Stomach (tissue), 9 donors: ENCODE measurements around the gene USP9X. TPM values are rescaled to one million over a fixed set of nuclear protein-coding genes. Genes with fewer than 3 reads are reported as not detected.

ENCODE experiments used
- DNase-seq, 2 donors: peaks; one replicate each; pipeline versions ENCODE4 v3.0.0 to v3.0.0-alpha.2; 2013 to 2019
- H3K27ac ChIP-seq, 5 donors: fragments of 200-600 bp in 4 of 5; sonication (generic) in 4 of 5; one replicate each; pipeline ENCODE4 v1.5.1; 2013 to 2019; ENCODE audit warnings: mild to moderate bottlenecking in 1 of 5, moderate library complexity in 1 of 5
- H3K27me3 ChIP-seq, 3 donors: fragments of 200-600 bp; sonication (generic); one replicate each; pipeline ENCODE4 v1.5.1; 2017 to 2019; ENCODE audit warnings: mixed run types in 1 of 3
- H3K36me3 ChIP-seq, 4 donors: fragments of 200-600 bp; sonication (generic); 1 replicate in 3 of 4; 2 replicates in 1 of 4; pipeline ENCODE4 v1.5.1; 2016 to 2019
- H3K4me1 ChIP-seq, 4 donors: fragments of 200-600 bp; sonication (generic); one replicate each; pipeline ENCODE4 v1.5.1; 2016 to 2019
- H3K4me3 ChIP-seq, 4 donors: fragments of 200-600 bp; sonication (generic) in 3 of 4; one replicate each; pipeline ENCODE4 v1.5.1; 2016 to 2019; ENCODE audit warnings: mild to moderate bottlenecking in 1 of 4
- H3K9me3 ChIP-seq, 4 donors: fragments of 200-600 bp; sonication (generic); one replicate each; pipeline ENCODE4 v1.5.1; 2016 to 2019
- EP300 ChIP-seq: sonication (generic); formaldehyde crosslinking; IDR thresholded peaks from one replicate; pipeline ENCODE4 v1.6.1; 2017; ENCODE audit warnings: antibody characterized with exemption
- POLR2A ChIP-seq, 4 donors: fragments of 450-650 bp; IDR thresholded peaks; one replicate each; pipeline ENCODE4 v1.6.1; 2016; ENCODE audit warnings: antibody characterized with exemption in 4 of 4, control low read depth in 2 of 4, mild to moderate bottlenecking in 1 of 4, moderate library complexity in 1 of 4
- POLR2AphosphoS5 ChIP-seq, 3 donors: sonication (generic); formaldehyde crosslinking; IDR thresholded peaks; one replicate each; pipeline ENCODE4 v1.6.1; 2016; ENCODE audit warnings: antibody characterized with exemption in 3 of 3
- WGBS, 5 donors: extraction: QIAGEN DNeasy Blood & Tissue Kit in 3 of 5; methylation state at CpG; one replicate each; pipeline versions ENCODE4 v1.1.5 to v1.1.7; 2013 to 2018; 5-methylcytosine and 5-hydroxymethylcytosine counted together
- intact Hi-C: fragments of 100-400 bp; cut with DNase I; formaldehyde crosslinking; loops from one replicate; pipeline ENCODE4 v1.15.1; 2023; ENCODE audit warnings: low total_unique reads
- polyA plus RNA-seq, 3 donors: library from polyadenylated mRNA; stranded (reverse); fragments of 200-250 nt; gene quantifications; one replicate each; pipeline ENCODE4 v1.2.3, GENCODE V29; 2013
- total RNA-seq, 5 donors: library from RNA; depleted of rRNA; stranded (reverse); fragments of >200 nt; gene quantifications; one replicate each; pipeline versions ENCODE4 v1.1.0 to v1.2.3, GENCODE V29; 2014 to 2016
- TF ChIP-seq, protein P1 (sequence below), 7 experiments: fragments of 450-650 bp in 4 of 7; fragments of 200-600 bp in 3 of 7; sonication (generic) in 3 of 7; IDR thresholded peaks; one replicate each; pipeline ENCODE4 v1.5.1; 2016 to 2019; ENCODE audit warnings: antibody characterized with exemption in 7 of 7, control low read depth in 2 of 7, mild to moderate bottlenecking in 1 of 7
- donor health status: healthy with polysubstance abuse.
- donor health status: Bipolar disorder and iron deficiency.
- donor health status: healthy.

The USP9X gene
- total and polyA plus RNA-seq, 8 donors = 6.5 to 252 (median 52.6) TPM

DNA sequence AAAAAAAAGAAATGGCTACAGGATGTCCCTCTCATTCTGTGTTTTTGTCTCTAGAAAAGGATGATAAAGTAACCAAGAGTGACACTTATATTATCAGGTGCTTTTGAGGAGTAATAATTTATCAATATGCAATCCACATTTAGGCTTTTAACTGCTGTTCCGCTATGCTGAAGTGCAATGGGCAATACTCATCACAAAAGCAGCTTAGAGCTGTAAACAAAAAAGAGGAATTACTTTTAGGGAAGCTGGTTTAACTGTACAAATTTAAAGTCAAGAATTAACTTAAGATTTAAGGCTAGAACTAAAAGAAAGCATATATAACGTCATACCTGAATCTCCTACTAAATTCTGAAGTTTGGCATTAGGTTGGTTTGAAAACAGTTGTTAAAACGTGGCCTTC is 155.3 kb downstream of the USP9X start:
- intact Hi-C loops = no loop called here
- peaks cover 0 to 9% (median 0%) of the 10 kb centered on the region in 3 donors for H3K27me3 ChIP-seq
- DNase-seq = no peak
- no peak overlapping the region for H3K27ac ChIP-seq
- TF ChIP-seq POLR2A (IDR thresholded peaks at IDR 0.05) = no peak
- TF ChIP-seq EP300 = no peak
- TF ChIP-seq, protein P1, sequence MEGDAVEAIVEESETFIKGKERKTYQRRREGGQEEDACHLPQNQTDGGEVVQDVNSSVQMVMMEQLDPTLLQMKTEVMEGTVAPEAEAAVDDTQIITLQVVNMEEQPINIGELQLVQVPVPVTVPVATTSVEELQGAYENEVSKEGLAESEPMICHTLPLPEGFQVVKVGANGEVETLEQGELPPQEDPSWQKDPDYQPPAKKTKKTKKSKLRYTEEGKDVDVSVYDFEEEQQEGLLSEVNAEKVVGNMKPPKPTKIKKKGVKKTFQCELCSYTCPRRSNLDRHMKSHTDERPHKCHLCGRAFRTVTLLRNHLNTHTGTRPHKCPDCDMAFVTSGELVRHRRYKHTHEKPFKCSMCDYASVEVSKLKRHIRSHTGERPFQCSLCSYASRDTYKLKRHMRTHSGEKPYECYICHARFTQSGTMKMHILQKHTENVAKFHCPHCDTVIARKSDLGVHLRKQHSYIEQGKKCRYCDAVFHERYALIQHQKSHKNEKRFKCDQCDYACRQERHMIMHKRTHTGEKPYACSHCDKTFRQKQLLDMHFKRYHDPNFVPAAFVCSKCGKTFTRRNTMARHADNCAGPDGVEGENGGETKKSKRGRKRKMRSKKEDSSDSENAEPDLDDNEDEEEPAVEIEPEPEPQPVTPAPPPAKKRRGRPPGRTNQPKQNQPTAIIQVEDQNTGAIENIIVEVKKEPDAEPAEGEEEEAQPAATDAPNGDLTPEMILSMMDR (IDR thresholded peaks at IDR 0.05) = no peak
- TF ChIP-seq POLR2AphosphoS5 (IDR thresholded peaks at IDR 0.05) = no peak
- H3K4me3 ChIP-seq = no peak overlapping the region
- WGBS, 5 donors = 48 to 71% (median 65%) methylated on average over 3 of the region's 3 CpGs
- H3K9me3 ChIP-seq = no peaks in the 10 kb centered on the region
- H3K36me3 ChIP-seq = no peaks in the 10 kb centered on the region
- no peaks in the 10 kb centered on the region for H3K4me1 ChIP-seq

DNA sequence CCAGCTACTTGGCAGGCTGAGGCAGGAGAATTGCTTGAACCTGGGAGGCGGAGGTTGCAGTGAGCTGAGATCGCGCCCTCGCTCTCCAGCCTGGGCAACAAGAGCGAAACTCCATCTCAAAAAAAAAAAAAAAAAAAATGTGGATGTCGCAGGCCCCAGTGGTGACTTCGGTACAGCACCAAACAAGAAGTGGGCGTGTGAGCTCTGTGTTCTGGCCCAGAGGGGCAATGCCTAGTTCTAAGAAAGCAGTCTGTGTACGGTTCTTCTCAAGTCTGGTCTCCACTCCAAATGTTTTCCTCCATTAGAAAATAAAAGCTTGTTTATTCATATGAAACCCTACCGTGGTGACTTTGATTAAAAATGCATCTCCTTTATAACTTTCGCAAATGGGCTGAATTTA is 156.7 kb downstream of the USP9X start:
- no peak for DNase-seq
- Histone ChIP-seq H3K4me1 (no peaks in the 10 kb centered on the region), H3K36me3 (no peaks in the 10 kb centered on the region), H3K4me3 (no peak overlapping the region), H3K9me3 (no peaks in the 10 kb centered on the region), H3K27ac (no peak overlapping the region), H3K27me3 (peaks cover 0 to 9% (median 0%) of the 10 kb centered on the region in 3 donors)
- TF ChIP-seq POLR2AphosphoS5 (IDR thresholded peaks at IDR 0.05) (no peak), POLR2A (IDR thresholded peaks at IDR 0.05) (no peak)
- TF ChIP-seq, protein P1 (IDR thresholded peaks at IDR 0.05) = no peak
- WGBS, 5 donors = 85 to 88% (median 87%) methylated on average over 6 to 11 of the region's 11 CpGs
- intact Hi-C loops = no loop called here

DNA sequence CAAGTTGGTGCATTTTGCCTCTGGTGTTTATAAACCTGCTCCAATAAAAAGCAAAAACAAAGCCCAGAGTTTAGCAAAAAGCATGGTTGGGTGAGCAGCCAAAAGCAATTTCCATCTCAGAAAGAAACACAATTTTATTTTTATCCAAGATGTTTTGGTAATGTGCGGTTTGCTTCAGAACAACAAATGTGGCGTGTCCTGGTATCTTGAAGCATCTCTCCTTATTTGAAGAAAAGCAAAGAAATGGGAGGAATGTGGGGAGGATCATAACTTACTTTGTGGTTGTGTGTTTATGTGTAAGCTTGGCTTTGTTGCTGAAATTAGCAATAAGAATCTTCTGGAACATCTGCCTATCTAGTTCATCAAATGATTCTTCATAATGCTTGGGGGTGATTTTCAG is 160.4 kb downstream of the USP9X start:
- Histone ChIP-seq H3K4me1 (no peaks in the 10 kb centered on the region), H3K9me3 (no peaks in the 10 kb centered on the region), H3K4me3 (no peak overlapping the region), H3K27ac (no peak overlapping the region), H3K36me3 (no peaks in the 10 kb centered on the region), H3K27me3 (no peaks in the 10 kb centered on the region)
- intact Hi-C loops = no loop called here
- 76 to 87% (median 85%) methylated on average over 2 of the region's 2 CpGs for WGBS, 5 donors
- DNase-seq = no peak
- TF ChIP-seq POLR2A (IDR thresholded peaks at IDR 0.05) (no peak), EP300 (no peak), POLR2AphosphoS5 (IDR thresholded peaks at IDR 0.05) (no peak)
- TF ChIP-seq, protein P1 (IDR thresholded peaks at IDR 0.05) = no peak

DNA sequence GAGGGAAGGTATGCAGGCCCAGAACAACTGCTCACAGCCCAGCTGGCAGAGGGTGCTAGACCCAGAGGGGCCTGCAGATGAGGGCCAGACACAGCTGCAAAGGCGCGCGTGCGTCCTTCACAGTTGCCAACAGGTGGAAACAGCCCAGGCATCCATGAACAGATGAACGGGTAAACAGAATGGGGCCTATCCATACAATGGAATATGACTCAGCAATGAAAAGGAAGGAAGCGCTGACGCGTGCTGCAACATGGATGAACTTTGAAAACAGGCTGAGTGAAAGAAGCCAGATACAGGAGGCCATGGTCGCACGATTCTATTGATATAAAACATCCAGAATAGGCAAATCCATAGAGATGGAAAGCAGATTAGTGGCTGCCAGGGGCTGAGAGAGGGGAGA is 165.6 kb downstream of the USP9X start:
- Histone ChIP-seq H3K36me3 (no peaks in the 10 kb centered on the region), H3K27me3 (peaks cover 0 to 10% (median 0%) of the 10 kb centered on the region in 3 donors), H3K4me3 (no peak overlapping the region), H3K9me3 (no peaks in the 10 kb centered on the region), H3K4me1 (peaks cover 0 to 11% (median 6%) of the 10 kb centered on the region in 4 donors), H3K27ac (no peak overlapping the region)
- no peak for TF ChIP-seq POLR2AphosphoS5 (IDR thresholded peaks at IDR 0.05)
- TF ChIP-seq EP300 = no peak
- TF ChIP-seq, protein P1 (IDR thresholded peaks at IDR 0.05) = no peak
- TF ChIP-seq POLR2A (IDR thresholded peaks at IDR 0.05) = no peak
- DNase-seq = no peak
- intact Hi-C loops = no loop called here
- WGBS, 5 donors = 94 to 96% (median 96%) methylated on average over 8 to 10 of the region's 10 CpGs
